Activated naive CD4-positive, alpha-beta T cell treated with anti-CD3 and anti-CD28 coated beads, Interleukin-2, amount 10 ng/mL, durations not matched to agents 7 days and 5 days (primary cell): Measurements from ENCODE around the gene PHF20.
A peak's percentile ranks its signal among the peaks of the same experiment; 100 is the strongest.
"Not testable (repeated sequence)": the region's sequence is repeated elsewhere in the genome, so short reads cannot be mapped to it uniquely, and the experiment has no call there.

Source experiments
- CTCF ChIA-PET: fragments of 350-600 bp; sonication (Branson Sonifier 250); formaldehyde crosslinking; loops from one replicate; lab custom pipeline; 2021; ENCODE audit warnings: antibody characterized with exemption; lab: Charles Lee
- DNase-seq: peaks from one replicate; pipeline ENCODE4 v3.0.0-alpha.2; 2020
- H3K27ac Mint-ChIP-seq: one replicate; pipeline ENCODE4 v1.8.0; 2021; ENCODE audit warnings: mild to moderate bottlenecking, moderate library complexity, mixed read lengths
- H3K27me3 Mint-ChIP-seq: one replicate; pipeline ENCODE4 v1.8.0; 2021; ENCODE audit warnings: mild to moderate bottlenecking, mixed read lengths
- H3K36me3 Mint-ChIP-seq: one replicate; pipeline ENCODE4 v1.8.0; 2021; ENCODE audit warnings: mixed read lengths
- H3K4me1 Mint-ChIP-seq: one replicate; pipeline ENCODE4 v1.8.0; 2021; ENCODE audit warnings: mixed read lengths
- H3K4me3 Mint-ChIP-seq: one replicate; pipeline ENCODE4 v1.8.0; 2021; ENCODE audit warnings: mild to moderate bottlenecking, moderate library complexity, mixed read lengths
- H3K9me3 Mint-ChIP-seq: one replicate; pipeline ENCODE4 v1.8.0; 2021; ENCODE audit warnings: mixed read lengths

The PHF20 gene

GRCh38 chr20:35855641-35856040 lies 83.8 kb downstream of the PHF20 start:
- CTCF ChIA-PET, H3K4me3 Mint-ChIP-seq, H3K4me1 Mint-ChIP-seq, H3K27ac Mint-ChIP-seq, H3K27me3 Mint-ChIP-seq, DNase-seq, H3K9me3 Mint-ChIP-seq: not testable (repeated sequence)
- peaks cover 38% of the 10 kb centered on the region for H3K36me3 Mint-ChIP-seq

- no peaks in the 10 kb centered on the region for H3K9me3 Mint-ChIP-seq
- no peak overlapping the region for H3K27ac Mint-ChIP-seq
- no peak for DNase-seq
- H3K4me3 Mint-ChIP-seq, result no peak overlapping the region
- H3K27me3 Mint-ChIP-seq, result no peaks in the 10 kb centered on the region
- CTCF ChIA-PET, result no interaction called here
- H3K4me1 Mint-ChIP-seq, result peaks cover 2% of the 10 kb centered on the region
- peaks cover 35% of the 10 kb centered on the region for H3K36me3 Mint-ChIP-seq
These were observed 85.1 kb downstream of the PHF20 start for GRCh38 chr20:35856866-35857265.

- H3K4me3 Mint-ChIP-seq, result no peak overlapping the region
- no peaks in the 10 kb centered on the region for H3K9me3 Mint-ChIP-seq
- DNase-seq, result no peak
- no peak overlapping the region for H3K27ac Mint-ChIP-seq
- CTCF ChIA-PET, result interaction anchor here (1.0 kb wide), 1 partner anchor 81 kb away, joined by 3 read pairs; no protein-coding TSS in a partner anchor
- H3K36me3 Mint-ChIP-seq, result peaks cover 18% of the 10 kb centered on the region
- H3K4me1 Mint-ChIP-seq, result no peaks in the 10 kb centered on the region
- H3K27me3 Mint-ChIP-seq, result no peaks in the 10 kb centered on the region
These were observed 94.8 kb downstream of the PHF20 start for GRCh38 chr20:35866418-35867202.

GRCh38 chr20:35870541-35871258 lies 98.9 kb downstream of the PHF20 start:
- Mint-ChIP-seq H3K9me3 (no peaks in the 10 kb centered on the region), H3K36me3 (peaks cover 20% of the 10 kb centered on the region)

GRCh38 chr20:35871259-35871771 lies 99.5 kb downstream of the PHF20 start:
- peaks cover 24% of the 10 kb centered on the region for H3K36me3 Mint-ChIP-seq
- no peaks in the 10 kb centered on the region for H3K27me3 Mint-ChIP-seq
- H3K27ac Mint-ChIP-seq, result no peak overlapping the region
- no peak overlapping the region for H3K4me3 Mint-ChIP-seq
- H3K9me3 Mint-ChIP-seq, result no peaks in the 10 kb centered on the region
- H3K4me1 Mint-ChIP-seq, result no peaks in the 10 kb centered on the region
- CTCF ChIA-PET, result no interaction called here
- DNase-seq, result no peak

More at GRCh38 chr20:35870541-35871258, 98.9 kb downstream of the PHF20 start:
- CTCF ChIA-PET, result no interaction called here
- Mint-ChIP-seq H3K4me3 (no peak overlapping the region), H3K27ac (no peak overlapping the region), H3K4me1 (no peaks in the 10 kb centered on the region), H3K27me3 (no peaks in the 10 kb centered on the region)
- DNase-seq, result no peak

- H3K36me3 Mint-ChIP-seq, result peaks cover 18% of the 10 kb centered on the region
- H3K9me3 Mint-ChIP-seq, result no peaks in the 10 kb centered on the region
- H3K4me1 Mint-ChIP-seq, result peaks cover 8% of the 10 kb centered on the region
- DNase-seq, result no peak
- H3K27ac Mint-ChIP-seq, result no peak overlapping the region
- H3K27me3 Mint-ChIP-seq, result no peaks in the 10 kb centered on the region
- no peak overlapping the region for H3K4me3 Mint-ChIP-seq
- CTCF ChIA-PET, result interaction anchor here (1.1 kb wide), 1 partner anchor 8 kb away, joined by 3 read pairs; no protein-coding TSS in a partner anchor
These were observed 104.2 kb downstream of the PHF20 start for GRCh38 chr20:35876033-35876320.

GRCh38 chr20:35877611-35878010 lies 105.8 kb downstream of the PHF20 start:
- no peak overlapping the region for H3K4me3 Mint-ChIP-seq
- peaks cover 14% of the 10 kb centered on the region for H3K36me3 Mint-ChIP-seq
- H3K27ac Mint-ChIP-seq, result no peak overlapping the region
- H3K27me3 Mint-ChIP-seq, result no peaks in the 10 kb centered on the region
- CTCF ChIA-PET, result no interaction called here
- DNase-seq, result no peak
- no peaks in the 10 kb centered on the region for H3K9me3 Mint-ChIP-seq
- H3K4me1 Mint-ChIP-seq, result peaks cover 8% of the 10 kb centered on the region

GRCh38 chr20:35878113-35878625 lies 106.4 kb downstream of the PHF20 start:
- Mint-ChIP-seq H3K4me1 (peaks cover 8% of the 10 kb centered on the region), H3K4me3 (no peak overlapping the region), H3K36me3 (peaks cover 11% of the 10 kb centered on the region), H3K27ac (no peak overlapping the region), H3K9me3 (no peaks in the 10 kb centered on the region), H3K27me3 (no peaks in the 10 kb centered on the region)
- DNase-seq, result no peak
- CTCF ChIA-PET, result no interaction called here

GRCh38 chr20:35881676-35882075 lies 109.9 kb downstream of the PHF20 start:
- H3K27ac Mint-ChIP-seq, result no peak overlapping the region
- H3K27me3 Mint-ChIP-seq, result no peaks in the 10 kb centered on the region
- CTCF ChIA-PET, result no interaction called here

GRCh38 chr20:35882427-35883161 lies 110.8 kb downstream of the PHF20 start:
- not testable (repeated sequence) for DNase-seq, H3K36me3 Mint-ChIP-seq, H3K27me3 Mint-ChIP-seq, H3K4me1 Mint-ChIP-seq, H3K9me3 Mint-ChIP-seq, H3K4me3 Mint-ChIP-seq, H3K27ac Mint-ChIP-seq
- CTCF ChIA-PET, result interaction anchor here (0.7 to 1.4 kb wide), 5 partner anchors 42 to 475 kb away, joined by 3 to 4 read pairs (median 3); partner anchors contain the start of gene SCAND1

More at GRCh38 chr20:35881676-35882075, 109.9 kb downstream of the PHF20 start:
- Mint-ChIP-seq H3K4me3 (no peak overlapping the region), H3K9me3 (no peaks in the 10 kb centered on the region), H3K4me1 (peaks cover 8% of the 10 kb centered on the region), H3K36me3 (peaks cover 7% of the 10 kb centered on the region)
- DNase-seq, result no peak

- no peak for DNase-seq
- Mint-ChIP-seq H3K36me3 (peaks cover 6% of the 10 kb centered on the region), H3K27ac (no peak overlapping the region), H3K27me3 (no peaks in the 10 kb centered on the region), H3K4me1 (peaks cover 8% of the 10 kb centered on the region), H3K4me3 (no peak overlapping the region), H3K9me3 (no peaks in the 10 kb centered on the region)
- CTCF ChIA-PET, result interaction anchor here (0.6 to 1.4 kb wide), 5 partner anchors 9 to 178 kb away, joined by 3 to 4 read pairs (median 3); partner anchors contain the start of gene SCAND1
These were observed 111.5 kb downstream of the PHF20 start for GRCh38 chr20:35883336-35883777.

- CTCF ChIA-PET, result interaction anchor here (0.7 to 1.7 kb wide), 14 partner anchors 8 to 420 kb away, joined by 3 to 9 read pairs (median 3); partner anchors contain the start of genes NFS1, ROMO1 and SCAND1
- Mint-ChIP-seq H3K27ac (no peak overlapping the region), H3K9me3 (no peaks in the 10 kb centered on the region), H3K36me3 (peaks cover 6% of the 10 kb centered on the region), H3K4me3 (no peak overlapping the region), H3K4me1 (peaks cover 8% of the 10 kb centered on the region), H3K27me3 (no peaks in the 10 kb centered on the region)
- peak; percentile 78 for DNase-seq
These were observed 112.1 kb downstream of the PHF20 start for GRCh38 chr20:35883778-35884540.

GRCh38 chr20:35884541-35884865 lies 112.7 kb downstream of the PHF20 start:
- Mint-ChIP-seq H3K27ac (no peak overlapping the region), H3K36me3 (peaks cover 6% of the 10 kb centered on the region), H3K4me1 (peaks cover 8% of the 10 kb centered on the region), H3K27me3 (no peaks in the 10 kb centered on the region), H3K9me3 (no peaks in the 10 kb centered on the region), H3K4me3 (no peak overlapping the region)
- CTCF ChIA-PET, result interaction anchor here (0.6 to 1.7 kb wide), 11 partner anchors 9 to 421 kb away, joined by 3 to 9 read pairs (median 3); partner anchors contain the start of genes NFS1, RBM39 and ROMO1
- no peak for DNase-seq
